ENCODE measurements around the gene FMO1.

FMO1 gene

GRCh38 chr1:171258943-171259342 lies 10.6 kb downstream of the FMO1 start:
- H3K9ac ChIP-seq (ENCODE audit: low read length), result no peak overlapping the region
- H2AFZ ChIP-seq (ENCODE audit: low read depth, low read length, severe bottlenecking), result no peak overlapping the region
- no peak overlapping the region for H3K4me2 ChIP-seq (ENCODE audit: low read depth, low read length, poor library complexity, severe bottlenecking)
- no peaks in the 10 kb centered on the region for H4K20me1 ChIP-seq (ENCODE audit: low read depth, low read length)
- H3K4me3 ChIP-seq (ENCODE audit: insufficient read depth, low read length, poor library complexity, severe bottlenecking), result no peak overlapping the region
- no peaks in the 10 kb centered on the region for H3K36me3 ChIP-seq (ENCODE audit: low read length)
- no peak for TF ChIP-seq EZH2phosphoT487 (conservative IDR thresholded peaks at IDR 0.05; ENCODE audit: low read length)
- TF ChIP-seq, protein P1, sequence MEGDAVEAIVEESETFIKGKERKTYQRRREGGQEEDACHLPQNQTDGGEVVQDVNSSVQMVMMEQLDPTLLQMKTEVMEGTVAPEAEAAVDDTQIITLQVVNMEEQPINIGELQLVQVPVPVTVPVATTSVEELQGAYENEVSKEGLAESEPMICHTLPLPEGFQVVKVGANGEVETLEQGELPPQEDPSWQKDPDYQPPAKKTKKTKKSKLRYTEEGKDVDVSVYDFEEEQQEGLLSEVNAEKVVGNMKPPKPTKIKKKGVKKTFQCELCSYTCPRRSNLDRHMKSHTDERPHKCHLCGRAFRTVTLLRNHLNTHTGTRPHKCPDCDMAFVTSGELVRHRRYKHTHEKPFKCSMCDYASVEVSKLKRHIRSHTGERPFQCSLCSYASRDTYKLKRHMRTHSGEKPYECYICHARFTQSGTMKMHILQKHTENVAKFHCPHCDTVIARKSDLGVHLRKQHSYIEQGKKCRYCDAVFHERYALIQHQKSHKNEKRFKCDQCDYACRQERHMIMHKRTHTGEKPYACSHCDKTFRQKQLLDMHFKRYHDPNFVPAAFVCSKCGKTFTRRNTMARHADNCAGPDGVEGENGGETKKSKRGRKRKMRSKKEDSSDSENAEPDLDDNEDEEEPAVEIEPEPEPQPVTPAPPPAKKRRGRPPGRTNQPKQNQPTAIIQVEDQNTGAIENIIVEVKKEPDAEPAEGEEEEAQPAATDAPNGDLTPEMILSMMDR (IDR thresholded peaks at IDR 0.05; ENCODE audit: insufficient read depth, low read length, poor library complexity, severe bottlenecking), result no peak
- no peaks in the 10 kb centered on the region for H3K9me2 ChIP-seq (replicated peaks; ENCODE audit: insufficient read depth, low read length)
- no peaks in the 10 kb centered on the region for H3K79me2 ChIP-seq (ENCODE audit: insufficient read depth, low read length)
- H3K9me3 ChIP-seq (ENCODE audit: insufficient read depth, low read length), result no peaks in the 10 kb centered on the region
- no peak overlapping the region for H3K27ac ChIP-seq (ENCODE audit: low read depth, low read length)
- no peaks in the 10 kb centered on the region for H3K27me3 ChIP-seq (ENCODE audit: low read length)
- no peaks in the 10 kb centered on the region for H3F3A ChIP-seq (ENCODE audit: insufficient read depth)

DNA sequence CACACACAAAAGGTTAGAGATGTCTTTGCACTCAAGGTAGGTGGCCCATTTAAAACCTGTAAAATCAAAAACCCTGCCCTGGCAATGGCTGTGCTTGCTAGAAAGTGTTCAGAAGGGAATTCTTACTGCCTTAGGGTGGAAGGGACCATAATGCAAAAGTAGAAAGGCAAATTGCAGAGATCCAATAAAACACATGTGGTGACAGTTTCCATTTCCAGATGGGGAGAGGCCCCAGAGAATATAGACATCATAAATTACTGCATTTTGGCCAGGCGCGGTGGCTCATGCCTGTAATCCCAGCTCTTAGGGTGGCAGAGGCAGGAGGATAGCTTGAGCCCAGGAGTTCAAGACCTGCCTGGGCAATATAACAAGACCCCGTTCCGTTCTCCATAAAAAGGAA lies 13.0 kb downstream of the FMO1 start:
- H3K27ac ChIP-seq (ENCODE audit: low read depth, low read length), result no peak overlapping the region
- no peak overlapping the region for H3K4me3 ChIP-seq (ENCODE audit: insufficient read depth, low read length, poor library complexity, severe bottlenecking)
- H3K4me2 ChIP-seq (ENCODE audit: low read depth, low read length, poor library complexity, severe bottlenecking), result no peak overlapping the region
- TF ChIP-seq, protein P1 (IDR thresholded peaks at IDR 0.05; ENCODE audit: insufficient read depth, low read length, poor library complexity, severe bottlenecking), result no peak
- TF ChIP-seq EZH2phosphoT487 (conservative IDR thresholded peaks at IDR 0.05; ENCODE audit: low read length), result no peak
- no peaks in the 10 kb centered on the region for H3K9me3 ChIP-seq (ENCODE audit: insufficient read depth, low read length)
- no peaks in the 10 kb centered on the region for H3K27me3 ChIP-seq (ENCODE audit: low read length)
- H3K9ac ChIP-seq (ENCODE audit: low read length), result no peak overlapping the region
- no peaks in the 10 kb centered on the region for H3K36me3 ChIP-seq (ENCODE audit: low read length)
- H3K79me2 ChIP-seq (ENCODE audit: insufficient read depth, low read length), result no peaks in the 10 kb centered on the region
- H3F3A ChIP-seq (ENCODE audit: insufficient read depth), result no peaks in the 10 kb centered on the region
- no peaks in the 10 kb centered on the region for H3K9me2 ChIP-seq (replicated peaks; ENCODE audit: insufficient read depth, low read length)
- H4K20me1 ChIP-seq (ENCODE audit: low read depth, low read length), result no peaks in the 10 kb centered on the region
- no peak overlapping the region for H2AFZ ChIP-seq (ENCODE audit: low read depth, low read length, severe bottlenecking)

- TF ChIP-seq, protein P1 (IDR thresholded peaks at IDR 0.05; ENCODE audit: insufficient read depth, low read length, poor library complexity, severe bottlenecking), result no peak
- no peak for TF ChIP-seq EZH2phosphoT487 (conservative IDR thresholded peaks at IDR 0.05; ENCODE audit: low read length)
- Histone ChIP-seq H2AFZ (ENCODE audit: low read depth, low read length, severe bottlenecking) (no peak overlapping the region), H3K9me2 (replicated peaks; ENCODE audit: insufficient read depth, low read length) (no peaks in the 10 kb centered on the region), H3K27ac (ENCODE audit: low read depth, low read length) (no peak overlapping the region), H3K27me3 (ENCODE audit: low read length) (no peaks in the 10 kb centered on the region), H4K20me1 (ENCODE audit: low read depth, low read length) (no peaks in the 10 kb centered on the region), H3K36me3 (ENCODE audit: low read length) (no peaks in the 10 kb centered on the region), H3K9me3 (ENCODE audit: insufficient read depth, low read length) (no peaks in the 10 kb centered on the region), H3F3A (ENCODE audit: insufficient read depth) (no peaks in the 10 kb centered on the region), H3K9ac (ENCODE audit: low read length) (no peak overlapping the region), H3K79me2 (ENCODE audit: insufficient read depth, low read length) (no peaks in the 10 kb centered on the region), H3K4me3 (ENCODE audit: insufficient read depth, low read length, poor library complexity, severe bottlenecking) (no peak overlapping the region), H3K4me2 (ENCODE audit: low read depth, low read length, poor library complexity, severe bottlenecking) (no peak overlapping the region)
Measured at GRCh38 chr1:171263901-171264300, 15.6 kb downstream of the FMO1 start.

All from SU-DHL-6 (cell line).